HG02973 (cell line): Measurements from ENCODE around the gene PRPF19.

Source experiments
- ATAC-seq: cut with Tn5 transposase; IDR thresholded peaks from one replicate; pipeline ENCODE4 v1.9.1; 2021; ENCODE audit warnings: moderate library complexity; ENCODE audit not compliant: unreplicated experiment

The PRPF19 gene

DNA sequence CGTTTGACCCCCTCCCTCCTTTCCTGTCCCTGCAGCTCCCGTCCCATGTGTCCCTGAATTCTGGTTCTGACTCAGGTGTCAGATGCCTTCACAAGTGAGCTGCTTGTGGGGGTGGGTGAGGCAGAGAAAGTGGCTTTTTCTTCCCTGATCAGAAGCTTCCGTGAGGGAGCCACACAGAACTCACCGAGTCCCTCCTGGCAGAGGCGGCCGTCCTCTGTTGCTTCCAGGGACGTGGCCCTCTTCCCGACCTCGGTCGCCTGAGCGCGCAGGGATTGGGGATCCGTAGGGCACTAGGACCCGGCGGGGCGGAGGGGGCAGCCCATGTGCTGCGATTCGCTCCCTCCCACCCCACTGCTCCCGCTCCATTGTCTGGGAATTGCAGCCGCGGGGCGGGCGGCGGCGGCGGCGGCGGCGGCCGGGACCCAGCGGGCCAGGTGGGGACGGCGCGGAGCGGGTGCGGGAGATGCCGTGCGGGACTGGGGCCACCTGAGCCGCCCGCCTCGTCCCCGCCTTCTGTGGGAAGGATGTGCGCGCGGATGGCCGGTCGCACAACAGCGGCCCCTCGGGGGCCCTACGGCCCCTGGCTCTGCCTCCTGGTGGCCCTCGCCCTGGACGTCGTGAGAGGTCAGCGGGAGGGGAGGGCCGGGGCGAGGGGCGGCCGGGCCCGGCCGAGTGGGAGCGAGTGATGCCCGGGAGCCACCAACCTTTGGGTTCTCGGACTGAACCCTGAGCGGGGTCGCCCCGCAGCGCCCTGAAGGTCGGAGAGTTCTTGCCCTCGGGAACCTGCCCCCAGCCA lies 17.9 kb upstream of the PRPF19 start, which contains the start of gene TMEM132A:
TSS of gene TMEM132A (plus strand) at position 351 of the 796 bp plus-strand sequence. CDS start at position 525, 174 bp downstream.
- no peak for ATAC-seq

DNA sequence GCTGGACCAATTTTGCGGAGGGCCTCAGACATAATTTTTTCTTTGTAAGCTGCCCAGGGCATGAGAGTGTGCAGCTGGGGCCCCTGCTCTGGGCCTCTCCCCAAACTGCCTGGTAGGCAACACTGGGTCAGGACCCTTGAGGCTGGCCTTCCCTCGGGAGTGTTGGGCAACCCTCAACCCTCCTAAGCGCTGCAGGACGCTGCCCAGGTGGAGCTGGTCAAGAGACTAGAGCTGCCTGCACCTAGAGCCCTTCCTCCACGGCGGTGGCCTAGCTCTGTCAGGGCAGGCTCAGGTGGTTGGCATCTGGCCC lies 17.4 kb upstream of the PRPF19 start:
- ATAC-seq: no peak

DNA sequence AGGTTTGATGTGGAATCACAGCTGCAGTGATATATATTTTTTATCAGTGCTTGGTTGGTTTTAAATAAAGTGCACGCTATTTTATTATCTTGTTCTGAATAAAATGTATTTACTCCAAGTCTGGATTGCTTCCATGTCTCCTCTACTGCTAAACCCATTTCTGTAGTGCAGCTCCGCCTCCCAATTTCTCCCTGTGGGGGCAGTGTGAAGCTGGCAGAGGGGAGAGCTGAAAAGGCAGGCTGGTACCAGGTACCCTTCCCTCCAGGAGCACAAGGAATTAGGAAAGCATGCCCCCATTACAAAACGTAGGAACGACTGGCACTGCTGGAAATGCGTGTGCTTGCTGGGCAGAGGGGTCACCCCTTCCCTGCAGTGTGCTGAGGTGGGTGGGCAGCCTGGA lies 16.9 kb upstream of the PRPF19 start:
- no peak for ATAC-seq

- no peak for ATAC-seq
These were observed 16.5 kb upstream of the PRPF19 start for GRCh38 chr11:60922906-60923305.

DNA sequence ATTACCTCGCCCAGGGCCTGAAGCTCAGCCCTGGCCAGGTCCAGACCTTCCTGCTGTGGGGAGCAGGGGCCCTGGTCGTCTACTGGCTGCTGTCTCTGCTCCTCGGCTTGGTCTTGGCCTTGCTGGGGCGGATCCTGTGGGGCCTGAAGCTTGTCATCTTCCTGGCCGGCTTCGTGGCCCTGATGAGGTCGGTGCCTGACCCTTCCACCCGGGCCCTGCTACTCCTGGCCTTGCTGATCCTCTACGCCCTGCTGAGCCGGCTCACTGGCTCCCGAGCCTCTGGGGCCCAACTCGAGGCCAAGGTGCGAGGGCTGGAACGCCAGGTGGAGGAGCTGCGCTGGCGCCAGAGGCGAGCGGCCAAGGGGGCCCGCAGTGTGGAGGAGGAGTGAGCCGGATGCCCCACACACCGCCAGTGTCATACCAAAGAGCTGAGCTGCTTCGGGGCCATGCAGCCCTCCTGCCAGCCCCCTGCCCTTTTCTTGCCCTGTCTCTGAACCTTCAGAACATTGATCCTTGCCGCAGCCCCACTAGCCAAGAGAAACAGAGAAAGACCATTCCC lies 15.5 kb upstream of the PRPF19 start:
- ATAC-seq: no peak

GRCh38 chr11:60921259-60921658 lies 14.9 kb upstream of the PRPF19 start:
- ATAC-seq: no peak

DNA sequence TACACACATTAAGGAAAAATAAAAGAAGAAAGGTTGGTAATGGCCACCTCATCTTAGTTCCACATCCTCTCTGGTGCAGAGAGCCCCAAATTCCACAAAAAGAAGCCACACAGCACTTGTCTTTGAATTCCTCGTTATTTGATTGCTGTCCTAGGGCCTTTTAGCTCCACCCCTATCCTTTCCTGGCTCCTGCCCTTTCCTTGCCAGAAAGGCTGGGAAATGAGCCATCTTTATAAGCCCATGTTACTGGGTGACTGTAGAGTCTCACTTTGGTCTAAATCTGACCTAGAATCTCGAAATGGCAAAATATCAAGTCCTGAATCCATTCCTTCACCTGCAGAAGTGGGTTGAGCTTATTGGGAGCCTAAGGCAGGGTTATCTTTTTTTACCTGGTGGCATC lies 13.6 kb upstream of the PRPF19 start:
- no peak for ATAC-seq

DNA sequence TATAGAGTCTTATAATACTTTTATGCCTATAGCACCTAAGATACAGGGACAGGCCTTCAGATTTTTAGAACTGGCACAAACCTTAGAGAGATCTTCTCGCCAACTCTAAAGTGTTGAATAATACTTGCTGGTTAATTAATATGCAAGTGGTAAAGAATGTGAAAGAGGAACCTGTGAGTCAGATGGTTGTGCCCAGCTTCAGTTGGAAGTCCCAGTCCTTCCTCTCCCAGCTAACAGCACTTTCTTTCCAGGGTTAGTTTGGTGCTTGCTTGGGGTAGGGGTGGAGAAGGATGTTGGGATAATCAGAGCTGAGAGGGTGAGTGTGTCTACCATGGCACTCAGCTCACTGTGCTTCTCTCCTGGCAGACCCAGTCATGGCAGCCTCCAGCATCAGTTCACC lies 12.9 kb upstream of the PRPF19 start:
- ATAC-seq: no peak

DNA sequence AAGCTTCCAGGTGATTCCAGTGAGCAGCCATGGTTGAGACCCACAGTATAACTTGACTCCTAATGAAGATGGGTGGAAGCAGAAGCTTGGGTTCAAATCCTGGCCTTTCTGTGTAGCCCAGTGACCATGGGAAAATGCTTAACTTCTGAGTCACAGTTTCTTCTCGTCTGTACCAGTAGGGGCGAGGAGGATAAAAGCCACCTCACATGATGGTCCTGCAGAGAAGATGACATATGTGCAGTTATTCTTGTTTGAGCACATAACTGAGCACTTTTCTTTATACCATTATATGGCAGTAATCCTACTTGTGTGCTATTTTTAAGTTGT lies 12.5 kb upstream of the PRPF19 start:
- no peak for ATAC-seq

- ATAC-seq: no peak
These were observed 12.0 kb upstream of the PRPF19 start for GRCh38 chr11:60918251-60918938.

DNA sequence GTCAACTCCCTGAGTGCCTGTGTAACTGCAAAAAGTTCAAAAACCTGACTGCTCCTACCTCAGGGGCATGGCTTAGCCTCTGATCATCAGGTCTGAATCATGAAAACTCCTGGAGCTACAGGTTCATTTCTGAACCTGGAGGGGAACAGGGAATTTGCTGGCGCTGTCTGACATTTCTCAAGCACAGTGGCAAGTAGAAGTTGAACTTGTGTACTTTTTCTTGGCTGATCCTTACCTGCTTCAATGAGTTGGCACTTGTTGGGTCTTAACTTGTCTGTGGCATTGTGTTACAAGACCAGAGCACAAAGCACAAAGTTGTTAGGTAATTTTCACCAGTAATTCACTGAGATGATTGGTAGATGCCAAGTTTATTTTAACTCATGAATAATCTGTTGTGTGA lies 10.9 kb upstream of the PRPF19 start:
- ATAC-seq: no peak

DNA sequence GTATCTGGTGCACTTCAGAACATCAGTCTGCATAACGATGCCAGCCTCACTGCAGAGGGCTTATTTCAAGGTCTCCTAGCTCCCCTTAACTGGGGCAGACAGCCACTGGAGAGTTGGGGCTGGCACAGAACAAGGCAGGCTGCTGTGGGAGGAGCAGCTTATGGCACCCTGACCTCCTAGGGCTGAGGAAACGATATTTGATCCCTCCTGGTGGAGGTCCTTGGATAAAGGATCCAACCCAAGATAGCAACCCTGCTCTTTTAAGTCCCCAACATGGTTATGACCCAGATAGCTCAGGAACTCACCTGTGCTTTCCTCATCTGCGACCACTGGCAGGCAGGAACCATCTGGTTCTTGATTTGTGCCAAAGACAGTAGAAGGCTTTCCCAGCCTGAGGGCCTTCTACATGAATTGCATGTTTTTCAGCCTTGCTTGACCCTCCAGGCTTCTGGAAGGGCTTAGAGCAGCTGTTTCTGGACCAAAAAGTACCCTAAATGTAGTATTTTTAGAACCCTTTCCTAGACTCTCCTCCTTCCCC lies 10.4 kb upstream of the PRPF19 start:
- no peak for ATAC-seq

GRCh38 chr11:60915248-60915914 lies 9.0 kb upstream of the PRPF19 start:
- ATAC-seq: peak; percentile 38

DNA sequence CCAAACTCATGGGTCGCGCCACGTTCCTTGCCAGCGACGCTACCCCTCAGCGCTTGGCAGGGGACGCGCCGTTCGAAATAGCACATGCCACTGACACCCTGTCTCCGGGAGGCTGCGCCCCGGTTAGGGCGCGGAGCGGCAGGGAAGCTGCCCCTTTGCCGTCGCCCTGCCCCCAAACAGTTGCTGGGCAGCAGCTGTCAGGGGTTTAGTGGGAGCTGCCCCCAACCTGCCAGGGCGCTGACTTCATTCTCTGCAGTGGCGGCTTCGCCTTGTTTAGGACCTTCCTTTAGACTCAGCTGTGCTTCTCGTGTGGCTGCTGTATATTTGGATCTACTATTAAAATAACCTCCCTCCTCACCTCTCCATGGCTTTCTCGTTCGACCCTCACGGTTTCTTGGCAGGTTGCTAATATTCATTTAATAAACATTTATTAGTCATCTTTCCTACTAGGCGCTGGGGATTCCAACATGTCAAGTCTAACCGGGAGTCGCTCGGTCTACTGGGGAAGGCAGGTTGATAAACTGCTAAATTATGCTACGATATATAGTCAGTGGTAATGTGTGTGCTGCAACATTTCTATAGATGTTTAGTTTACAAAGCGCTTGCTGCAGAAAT lies 8.4 kb upstream of the PRPF19 start:
- ATAC-seq: no peak

DNA sequence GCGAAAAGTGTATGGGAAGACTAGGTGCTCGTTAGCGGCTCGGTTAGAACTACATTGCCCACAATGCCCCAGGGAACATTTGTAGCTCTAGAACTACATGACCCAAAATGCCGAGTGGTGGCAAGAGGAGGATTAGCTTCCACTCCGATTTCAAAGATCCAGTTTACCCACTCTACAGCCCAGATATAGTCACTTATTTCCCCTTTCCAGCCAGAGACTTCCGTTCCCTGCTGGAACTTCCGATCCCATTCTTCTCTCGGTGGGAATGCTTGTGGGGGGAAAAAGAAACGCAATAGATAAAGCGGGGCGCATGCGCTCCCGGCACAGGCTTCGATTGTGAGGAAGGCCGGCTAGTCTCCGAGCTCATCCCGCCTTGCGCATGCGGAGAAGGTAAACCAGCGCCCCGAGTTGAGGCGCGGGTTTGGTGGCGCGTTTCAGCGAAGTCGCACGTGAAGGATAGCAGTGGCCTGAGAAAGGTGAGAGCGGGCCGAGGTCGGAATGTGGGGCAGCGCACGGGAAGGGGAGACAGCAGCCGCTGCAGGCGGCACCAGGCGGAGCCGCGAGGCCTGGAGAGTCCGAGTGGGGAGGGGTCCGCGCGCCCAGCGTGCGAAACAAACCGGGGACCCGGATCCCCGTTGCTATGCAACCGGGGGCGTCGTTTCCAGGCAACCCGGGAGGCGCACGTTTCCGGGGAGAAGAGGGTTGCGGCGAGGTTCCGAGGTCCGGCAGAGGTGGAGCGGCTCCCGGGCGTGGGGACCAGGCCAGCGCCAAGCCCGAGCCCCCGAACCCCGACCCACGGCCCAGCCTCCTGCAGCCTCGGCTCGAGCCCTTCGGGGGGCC lies 7.6 kb upstream of the PRPF19 start, which contains the start of gene TMEM109:
TSS of gene TMEM109 (plus strand) at position 366 of the 840 bp plus-strand sequence. CDS start 5,536 bp downstream, outside the sequence.
- ATAC-seq: peak; percentile 44

DNA sequence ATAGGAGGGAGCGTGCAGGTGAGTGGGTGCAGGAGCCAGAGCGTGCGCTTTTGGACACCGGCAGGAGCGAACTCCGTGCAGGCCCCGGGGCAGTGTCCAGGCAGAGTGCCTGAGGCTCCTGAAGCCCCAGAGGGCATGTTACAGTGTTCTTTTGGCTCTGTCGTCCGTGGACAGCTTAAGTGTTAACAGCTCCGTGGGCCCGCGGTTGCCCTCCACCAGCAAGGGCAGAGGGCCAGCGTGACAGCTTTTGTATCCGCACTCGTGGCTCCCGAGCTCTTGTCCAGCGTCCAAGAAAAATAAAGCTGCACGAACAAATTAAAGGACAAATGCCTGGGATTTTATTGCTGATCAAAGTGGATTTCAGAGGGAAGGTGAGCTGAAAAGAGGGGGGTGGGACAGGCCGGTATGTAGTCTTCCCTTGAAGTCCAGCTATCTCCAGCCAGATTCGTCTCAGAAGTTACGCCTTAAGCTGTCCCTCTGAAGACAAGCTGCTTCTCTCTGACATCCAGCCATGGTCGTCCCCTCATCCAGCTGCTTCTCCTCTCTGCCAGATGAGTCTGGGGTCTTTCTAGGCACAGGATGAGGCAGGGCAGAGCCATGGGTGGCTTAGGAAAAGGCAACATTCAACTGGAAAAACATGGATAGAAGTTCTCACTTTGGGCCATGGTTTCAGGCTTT lies 6.6 kb upstream of the PRPF19 start:
- ATAC-seq: no peak

DNA sequence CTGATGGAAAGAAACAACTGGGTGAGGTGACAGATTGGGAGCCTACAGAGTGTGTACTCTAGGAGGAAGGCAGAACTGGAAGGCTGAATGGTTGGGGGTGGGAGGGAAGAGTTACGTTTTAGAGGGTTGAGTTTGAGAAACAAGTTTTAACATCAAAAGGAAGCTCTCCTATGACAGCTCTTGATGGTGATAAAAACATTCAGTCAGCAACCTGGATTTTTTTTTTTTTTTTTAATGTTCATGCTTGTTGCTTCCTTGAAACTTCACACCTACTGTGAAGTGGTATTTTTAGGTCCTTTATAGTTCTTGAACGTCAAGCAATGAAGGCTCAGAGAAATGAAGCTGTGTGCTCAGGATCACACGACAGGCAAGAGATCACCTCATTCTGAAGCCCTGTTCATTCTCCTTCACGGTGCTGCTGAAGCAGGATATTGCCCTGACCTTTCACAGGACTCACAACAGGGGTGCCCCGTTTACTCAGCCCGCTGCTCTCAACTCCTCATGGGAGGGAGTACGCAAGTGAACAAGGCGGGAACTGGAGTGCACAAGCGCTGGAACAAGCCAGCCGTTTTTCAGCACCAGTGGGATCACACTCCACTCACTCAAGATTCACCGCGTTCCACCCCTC lies 6.0 kb upstream of the PRPF19 start:
- ATAC-seq: no peak

GRCh38 chr11:60910711-60911380 lies 4.5 kb upstream of the PRPF19 start:
- ATAC-seq: no peak

DNA sequence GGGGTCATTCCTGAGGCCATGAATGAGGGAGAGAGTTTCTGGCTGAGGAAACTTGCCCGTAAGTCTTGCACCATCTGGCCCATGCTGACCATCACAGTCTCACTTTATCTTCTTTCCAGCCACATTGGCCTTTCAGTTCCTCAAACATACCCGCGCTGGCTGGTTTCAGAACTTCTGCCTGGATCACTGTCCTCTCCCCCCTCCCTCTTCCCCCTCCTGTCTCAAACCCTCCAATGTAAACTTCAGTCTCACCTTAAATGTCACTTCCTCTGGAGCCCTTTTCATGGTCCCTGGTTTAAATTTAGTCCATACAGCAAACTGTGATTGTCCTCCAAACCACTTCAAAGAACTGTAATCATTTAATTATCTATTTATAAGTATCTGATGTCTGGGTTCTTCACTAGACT lies 3.9 kb upstream of the PRPF19 start:
- peak; percentile 27 for ATAC-seq
